Stimulated activated CD4-positive, alpha-beta T cell treated with anti-CD3 and anti-CD28 coated beads, Interleukin-1b, Interleukin-23, amount 100 ng/mL, for 4 hours (primary cell): ENCODE results near the gene WDR45B.
"Not testable (repeated sequence)": the region's sequence is repeated elsewhere in the genome, so short reads cannot be mapped to it uniquely, and the experiment has no call there.

Experiments used
- DNase-seq, 2 donors: peaks; one replicate each; pipeline ENCODE4 v3.0.0-alpha.2; 2020; ENCODE audit warnings: low read depth in 2 of 2

The WDR45B gene

GRCh38 chr17:82582709-82583108 lies 65.5 kb downstream of the WDR45B start:
- DNase-seq: no peak

- no peak for DNase-seq
These were observed 66.0 kb downstream of the WDR45B start for GRCh38 chr17:82582213-82582612.

- not testable (repeated sequence) for DNase-seq
These were observed 68.3 kb downstream of the WDR45B start for GRCh38 chr17:82579969-82580368.

- DNase-seq: no peak
These were observed 70.9 kb downstream of the WDR45B start for GRCh38 chr17:82577300-82577699.

GRCh38 chr17:82575581-82576221 lies 72.5 kb downstream of the WDR45B start:
- DNase-seq: not testable (repeated sequence)

GRCh38 chr17:82574041-82574440 lies 74.2 kb downstream of the WDR45B start:
- DNase-seq: no peak

- no peak for DNase-seq
These were observed 76.4 kb downstream of the WDR45B start for GRCh38 chr17:82571855-82572254.

- DNase-seq: no peak
These were observed 78.0 kb downstream of the WDR45B start for GRCh38 chr17:82570277-82570676.

- no peak for DNase-seq
These were observed 78.6 kb downstream of the WDR45B start for GRCh38 chr17:82569621-82570020.

GRCh38 chr17:82568997-82569393 lies 79.2 kb downstream of the WDR45B start:
- DNase-seq: no peak

- DNase-seq: no peak
These were observed 81.0 kb downstream of the WDR45B start for GRCh38 chr17:82567286-82567685.

GRCh38 chr17:82566129-82566960 lies 81.9 kb downstream of the WDR45B start:
- DNase-seq: no peak

- DNase-seq: no peak
These were observed 82.7 kb downstream of the WDR45B start for GRCh38 chr17:82565551-82565950.
